Measurements from ENCODE around the gene PNLIPRP2.

The PNLIPRP2 gene

GRCh38 chr10:116613471-116613870 lies 7.3 kb upstream of the PNLIPRP2 start:
- 0 out of 2 replicates have a peak, but pooled peaks cover 4% of the 10 kb centered on the region for H3K9me3 ChIP-seq (ENCODE audit: insufficient read depth, low read length)
- H3K4me1 ChIP-seq (ENCODE audit: insufficient read depth, insufficient read length): peaks cover 2% of the 10 kb centered on the region
- no peak overlapping the region for H3K9ac ChIP-seq (ENCODE audit: insufficient read length, low read depth)
- TF ChIP-seq ZNF274 (IDR thresholded peaks at IDR 0.05; ENCODE audit: low read depth, low read length) (no peak), SUZ12 (IDR thresholded peaks at IDR 0.05; ENCODE audit: extremely low read depth, insufficient read depth, insufficient read length) (no peak), YY1 (IDR thresholded peaks at IDR 0.05; ENCODE audit: insufficient read depth, insufficient read length) (no peak)
- H3K4me3 ChIP-seq (ENCODE audit: insufficient read length, low read depth): no peak overlapping the region
- no peaks in the 10 kb centered on the region for H3K36me3 ChIP-seq (ENCODE audit: insufficient read depth, insufficient read length, low read length)
- DNase-seq (ENCODE audit: low read depth, low spot score): no peak
- peaks cover 10% of the 10 kb centered on the region for H3K27me3 ChIP-seq (ENCODE audit: insufficient read depth, insufficient read length)

GRCh38 chr10:116614796-116615195 lies 6.0 kb upstream of the PNLIPRP2 start:
- TF ChIP-seq SUZ12 (IDR thresholded peaks at IDR 0.05; ENCODE audit: extremely low read depth, insufficient read depth, insufficient read length): no peak
- TF ChIP-seq YY1 (IDR thresholded peaks at IDR 0.05; ENCODE audit: insufficient read depth, insufficient read length): no peak
- TF ChIP-seq ZNF274 (IDR thresholded peaks at IDR 0.05; ENCODE audit: low read depth, low read length): no peak
- peaks cover 2% of the 10 kb centered on the region for H3K4me1 ChIP-seq (ENCODE audit: insufficient read depth, insufficient read length)
- no peaks in the 10 kb centered on the region for H3K27me3 ChIP-seq (ENCODE audit: insufficient read depth, insufficient read length)
- no peak overlapping the region for H3K9ac ChIP-seq (ENCODE audit: insufficient read length, low read depth)
- no peak for DNase-seq (ENCODE audit: low read depth, low spot score)
- H3K36me3 ChIP-seq (ENCODE audit: insufficient read depth, insufficient read length, low read length): no peaks in the 10 kb centered on the region
- 0 out of 2 replicates have a peak, but pooled peaks cover 4% of the 10 kb centered on the region for H3K9me3 ChIP-seq (ENCODE audit: insufficient read depth, low read length)
- no peak overlapping the region for H3K4me3 ChIP-seq (ENCODE audit: insufficient read length, low read depth)

GRCh38 chr10:116615199-116615776 lies 5.5 kb upstream of the PNLIPRP2 start:
- TF ChIP-seq ZNF274 (IDR thresholded peaks at IDR 0.05; ENCODE audit: low read depth, low read length) (no peak), SUZ12 (IDR thresholded peaks at IDR 0.05; ENCODE audit: extremely low read depth, insufficient read depth, insufficient read length) (no peak), YY1 (IDR thresholded peaks at IDR 0.05; ENCODE audit: insufficient read depth, insufficient read length) (no peak)
- H3K4me1 ChIP-seq (ENCODE audit: insufficient read depth, insufficient read length): peaks cover under 1% of the 10 kb centered on the region
- 0 out of 2 replicates have a peak, but pooled peaks cover 3% of the 10 kb centered on the region for H3K9me3 ChIP-seq (ENCODE audit: insufficient read depth, low read length)
- no peak overlapping the region for H3K9ac ChIP-seq (ENCODE audit: insufficient read length, low read depth)
- no peaks in the 10 kb centered on the region for H3K36me3 ChIP-seq (ENCODE audit: insufficient read depth, insufficient read length, low read length)
- no peak overlapping the region for H3K4me3 ChIP-seq (ENCODE audit: insufficient read length, low read depth)
- no peaks in the 10 kb centered on the region for H3K27me3 ChIP-seq (ENCODE audit: insufficient read depth, insufficient read length)
- no peak for DNase-seq (ENCODE audit: low read depth, low spot score)

GRCh38 chr10:116621476-116621875 lies 723 bp downstream of the PNLIPRP2 start:
- Histone ChIP-seq H3K4me3 (ENCODE audit: insufficient read length, low read depth) (no peak overlapping the region), H3K4me1 (ENCODE audit: insufficient read depth, insufficient read length) (no peaks in the 10 kb centered on the region), H3K27me3 (ENCODE audit: insufficient read depth, insufficient read length) (no peaks in the 10 kb centered on the region), H3K9ac (ENCODE audit: insufficient read length, low read depth) (no peak overlapping the region), H3K9me3 (ENCODE audit: insufficient read depth, low read length) (no peaks in the 10 kb centered on the region), H3K36me3 (ENCODE audit: insufficient read depth, insufficient read length, low read length) (no peaks in the 10 kb centered on the region)
- no peak for DNase-seq (ENCODE audit: low read depth, low spot score)
- no peak for TF ChIP-seq ZNF274 (IDR thresholded peaks at IDR 0.05; ENCODE audit: low read depth, low read length)
- TF ChIP-seq YY1 (IDR thresholded peaks at IDR 0.05; ENCODE audit: insufficient read depth, insufficient read length): no peak
- TF ChIP-seq SUZ12 (IDR thresholded peaks at IDR 0.05; ENCODE audit: extremely low read depth, insufficient read depth, insufficient read length): no peak

GRCh38 chr10:116621934-116622655 lies 1.3 kb downstream of the PNLIPRP2 start:
- Histone ChIP-seq H3K9me3 (ENCODE audit: insufficient read depth, low read length) (no peaks in the 10 kb centered on the region), H3K4me3 (ENCODE audit: insufficient read length, low read depth) (no peak overlapping the region), H3K4me1 (ENCODE audit: insufficient read depth, insufficient read length) (no peaks in the 10 kb centered on the region), H3K9ac (ENCODE audit: insufficient read length, low read depth) (no peak overlapping the region), H3K27me3 (ENCODE audit: insufficient read depth, insufficient read length) (peaks cover 5% of the 10 kb centered on the region), H3K36me3 (ENCODE audit: insufficient read depth, insufficient read length, low read length) (no peaks in the 10 kb centered on the region)
- DNase-seq (ENCODE audit: low read depth, low spot score): no peak
- TF ChIP-seq SUZ12 (IDR thresholded peaks at IDR 0.05; ENCODE audit: extremely low read depth, insufficient read depth, insufficient read length): no peak

- no peak for DNase-seq (ENCODE audit: low read depth, low spot score)
- TF ChIP-seq YY1 (IDR thresholded peaks at IDR 0.05; ENCODE audit: insufficient read depth, insufficient read length) (no peak), SUZ12 (IDR thresholded peaks at IDR 0.05; ENCODE audit: extremely low read depth, insufficient read depth, insufficient read length) (no peak), ZNF274 (IDR thresholded peaks at IDR 0.05; ENCODE audit: low read depth, low read length) (no peak)
- no peak overlapping the region for H3K9ac ChIP-seq (ENCODE audit: insufficient read length, low read depth)
- peaks cover 6% of the 10 kb centered on the region for H3K27me3 ChIP-seq (ENCODE audit: insufficient read depth, insufficient read length)
- H3K9me3 ChIP-seq (ENCODE audit: insufficient read depth, low read length): no peaks in the 10 kb centered on the region
- H3K4me1 ChIP-seq (ENCODE audit: insufficient read depth, insufficient read length): no peaks in the 10 kb centered on the region
- no peaks in the 10 kb centered on the region for H3K36me3 ChIP-seq (ENCODE audit: insufficient read depth, insufficient read length, low read length)
- H3K4me3 ChIP-seq (ENCODE audit: insufficient read length, low read depth): no peak overlapping the region
These were observed 5.1 kb downstream of the PNLIPRP2 start for GRCh38 chr10:116625845-116626244.

GRCh38 chr10:116626815-116627214 lies 6.1 kb downstream of the PNLIPRP2 start:
- DNase-seq (ENCODE audit: low read depth, low spot score): no peak
- Histone ChIP-seq H3K4me1 (ENCODE audit: insufficient read depth, insufficient read length) (no peaks in the 10 kb centered on the region), H3K9ac (ENCODE audit: insufficient read length, low read depth) (no peak overlapping the region), H3K9me3 (ENCODE audit: insufficient read depth, low read length) (no peaks in the 10 kb centered on the region), H3K4me3 (ENCODE audit: insufficient read length, low read depth) (no peak overlapping the region), H3K27me3 (ENCODE audit: insufficient read depth, insufficient read length) (peaks cover 6% of the 10 kb centered on the region), H3K36me3 (ENCODE audit: insufficient read depth, insufficient read length, low read length) (no peaks in the 10 kb centered on the region)
- TF ChIP-seq YY1 (IDR thresholded peaks at IDR 0.05; ENCODE audit: insufficient read depth, insufficient read length): no peak
- TF ChIP-seq ZNF274 (IDR thresholded peaks at IDR 0.05; ENCODE audit: low read depth, low read length): no peak
- TF ChIP-seq SUZ12 (IDR thresholded peaks at IDR 0.05; ENCODE audit: extremely low read depth, insufficient read depth, insufficient read length): no peak

All from NT2/D1 (cell line).